Measurements from ENCODE around the gene GAS2L1.

DNA sequence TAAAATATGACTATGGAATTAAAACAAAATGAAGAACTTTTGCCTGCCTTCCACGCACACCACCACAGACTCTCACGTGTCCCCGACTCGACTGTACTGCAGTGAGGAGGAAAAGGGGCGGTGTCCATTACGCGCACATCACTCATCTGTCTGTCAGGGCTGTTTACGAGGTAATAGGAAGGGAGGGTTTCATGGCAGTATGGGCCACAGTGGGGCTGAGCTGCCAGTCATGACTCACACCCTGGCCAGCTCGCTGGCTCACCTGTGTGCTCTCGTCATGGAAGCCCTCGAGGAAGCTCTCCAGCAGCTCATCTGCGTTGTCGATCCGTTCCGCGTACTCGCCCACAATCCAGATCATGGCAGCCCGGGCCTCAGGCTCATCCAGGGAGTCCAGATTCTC is 42.5 kb downstream of the GAS2L1 start:
- TF ChIP-seq RFX5 (IDR thresholded peaks at IDR 0.05; ENCODE audit: low read depth, low read length) (no peak), CEBPB (IDR thresholded peaks at IDR 0.05; ENCODE audit: low read depth, low read length) (no peak), POLR2A (IDR thresholded peaks at IDR 0.05; ENCODE audit: low read depth, low read length) (no peak), CTCF (conservative IDR thresholded peaks at IDR 0.05; ENCODE audit: low read depth, low read length) (no peak), RAD21 (IDR thresholded peaks at IDR 0.05; ENCODE audit: low read length) (no peak), MXI1 (IDR thresholded peaks at IDR 0.05; ENCODE audit: borderline replicate concordance, low read depth, low read length) (no peak), BHLHE40 (IDR thresholded peaks at IDR 0.05; ENCODE audit: low read depth, low read length) (no peak), RCOR1 (IDR thresholded peaks at IDR 0.05; ENCODE audit: insufficient replicate concordance, low read length) (no peak), NFE2L2 (IDR thresholded peaks at IDR 0.05; ENCODE audit: low read depth, low read length) (no peak), SMC3 (IDR thresholded peaks at IDR 0.05; ENCODE audit: low read depth, low read length) (no peak), CHD1 (IDR thresholded peaks at IDR 0.05; ENCODE audit: low read depth, low read length) (no peak)
- TF ChIP-seq, protein P1, sequence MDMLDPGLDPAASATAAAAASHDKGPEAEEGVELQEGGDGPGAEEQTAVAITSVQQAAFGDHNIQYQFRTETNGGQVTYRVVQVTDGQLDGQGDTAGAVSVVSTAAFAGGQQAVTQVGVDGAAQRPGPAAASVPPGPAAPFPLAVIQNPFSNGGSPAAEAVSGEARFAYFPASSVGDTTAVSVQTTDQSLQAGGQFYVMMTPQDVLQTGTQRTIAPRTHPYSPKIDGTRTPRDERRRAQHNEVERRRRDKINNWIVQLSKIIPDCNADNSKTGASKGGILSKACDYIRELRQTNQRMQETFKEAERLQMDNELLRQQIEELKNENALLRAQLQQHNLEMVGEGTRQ (IDR thresholded peaks at IDR 0.05; ENCODE audit: low read depth, low read length), result no peak

Data from IMR-90 (cell line).